ENCODE results near the gene TAF15. TPM values are rescaled to one million over a fixed set of nuclear protein-coding genes. Genes with fewer than 3 reads are reported as not detected.

Gene TAF15
- total and polyA plus RNA-seq, 2 experiments from 2014 or later: 27.2 to 75.2 TPM

- TF ChIP-seq CTCF (IDR thresholded peaks at IDR 0.05; ENCODE audit: low read depth, low read length): no peak
- DNase-seq (ENCODE audit: low read depth in 1 of 2, low spot score in 1 of 2): no peak
- H3K4me3 ChIP-seq: no peak overlapping the region
- no peak overlapping the region for H3K27ac ChIP-seq
- H3K9me3 ChIP-seq (ENCODE audit: low read depth): no peaks in the 10 kb centered on the region
- H3K36me3 ChIP-seq: no peaks in the 10 kb centered on the region
- H3K4me1 ChIP-seq (ENCODE audit: low read depth): peaks cover 7% of the 10 kb centered on the region
- H3K27me3 ChIP-seq: no peaks in the 10 kb centered on the region
Measured at GRCh38 chr17:35893751-35894150, 84.5 kb downstream of the TAF15 start.

- H3K36me3 ChIP-seq: no peaks in the 10 kb centered on the region
- no peak for TF ChIP-seq CTCF (IDR thresholded peaks at IDR 0.05; ENCODE audit: low read depth, low read length)
- H3K4me1 ChIP-seq (ENCODE audit: low read depth): peaks cover 7% of the 10 kb centered on the region
- DNase-seq (ENCODE audit: low read depth in 1 of 2, low spot score in 1 of 2): no peak
- no peak overlapping the region for H3K27ac ChIP-seq
- no peak overlapping the region for H3K4me3 ChIP-seq
- H3K27me3 ChIP-seq: no peaks in the 10 kb centered on the region
- H3K9me3 ChIP-seq (ENCODE audit: low read depth): no peaks in the 10 kb centered on the region
Measured at GRCh38 chr17:35894206-35894605, 84.9 kb downstream of the TAF15 start.

- Histone ChIP-seq H3K9me3 (ENCODE audit: low read depth) (no peaks in the 10 kb centered on the region), H3K27ac (no peak overlapping the region), H3K27me3 (no peaks in the 10 kb centered on the region), H3K36me3 (no peaks in the 10 kb centered on the region), H3K4me3 (no peak overlapping the region), H3K4me1 (ENCODE audit: low read depth) (no peaks in the 10 kb centered on the region)
- peak in 1 of 2 donors; percentile 94 for DNase-seq (ENCODE audit: low read depth in 1 of 2, low spot score in 1 of 2)
- TF ChIP-seq CTCF (IDR thresholded peaks at IDR 0.05; ENCODE audit: low read depth, low read length): no peak
Measured at GRCh38 chr17:35895636-35896587, 86.6 kb downstream of the TAF15 start.

Other genes with a start within 250 kb of the TAF15 start
- gene SLFN14, start 248.7 kb upstream of the TAF15 start, total RNA-seq: 0.07 and 0.21 TPM in 2 replicates
- 0.12 and 0.89 TPM in 2 replicates for gene SLFN14, start 248.7 kb upstream of the TAF15 start, polyA plus RNA-seq
- gene PEX12, start 230.9 kb upstream of the TAF15 start, total RNA-seq: 8.3 and 8.6 TPM in 2 replicates
- gene PEX12, start 230.9 kb upstream of the TAF15 start, polyA plus RNA-seq: 6.1 and 9.7 TPM in 2 replicates
- 83.5 and 90.9 TPM in 2 replicates for gene AP2B1, start 222.2 kb upstream of the TAF15 start, total RNA-seq
- gene AP2B1, start 222.2 kb upstream of the TAF15 start, polyA plus RNA-seq: 54.7 and 89.2 TPM in 2 replicates
- gene RASL10B, start 77.8 kb upstream of the TAF15 start, total RNA-seq: 108 and 116 TPM in 2 replicates
- 71.6 and 94.4 TPM in 2 replicates for gene RASL10B, start 77.8 kb upstream of the TAF15 start, polyA plus RNA-seq
- 0.18 TPM in 1 of 2 replicates, not detected in the other for gene GAS2L2, start 56.2 kb upstream of the TAF15 start, total RNA-seq
- gene GAS2L2, start 56.2 kb upstream of the TAF15 start, polyA plus RNA-seq: 0.11 TPM in 1 of 2 replicates, not detected in the other
- gene C17orf50, start 48.6 kb upstream of the TAF15 start, total RNA-seq: 0.21 and 0.74 TPM in 2 replicates
- gene C17orf50, start 48.6 kb upstream of the TAF15 start, polyA plus RNA-seq: 0.51 and 1.2 TPM in 2 replicates
- 0.39 TPM in 1 of 2 replicates, not detected in the other for gene MMP28, start 13.8 kb upstream of the TAF15 start, total RNA-seq
- gene MMP28, start 13.8 kb upstream of the TAF15 start, polyA plus RNA-seq: 0.84 and 0.94 TPM in 2 replicates
- not detected in 2 replicates for gene HEATR9, start 59.4 kb downstream of the TAF15 start, total RNA-seq
- 0.09 and 0.36 TPM in 2 replicates for gene HEATR9, start 59.4 kb downstream of the TAF15 start, polyA plus RNA-seq
- not detected in 2 replicates for gene CCL5, start 70.9 kb downstream of the TAF15 start, total RNA-seq
- 0.10 TPM in 1 of 2 replicates, not detected in the other for gene CCL5, start 70.9 kb downstream of the TAF15 start, polyA plus RNA-seq
- gene RDM1, start 121.3 kb downstream of the TAF15 start, total RNA-seq: 0.35 and 6.4 TPM in 2 replicates
- gene RDM1, start 121.3 kb downstream of the TAF15 start, polyA plus RNA-seq: 2.6 and 17.8 TPM in 2 replicates
- gene LYZL6, start 134.2 kb downstream of the TAF15 start, total RNA-seq: not detected in 2 replicates
- gene LYZL6, start 134.2 kb downstream of the TAF15 start, polyA plus RNA-seq: not detected in 2 replicates
- gene CCL16, start 172.0 kb downstream of the TAF15 start, total RNA-seq: not detected in 2 replicates
- gene CCL16, start 172.0 kb downstream of the TAF15 start, polyA plus RNA-seq: not detected in 2 replicates
- not detected in 2 replicates for gene CCL14, start 177.2 kb downstream of the TAF15 start, total RNA-seq
- gene CCL14, start 177.2 kb downstream of the TAF15 start, polyA plus RNA-seq: not detected in 2 replicates
- gene CCL15, start 192.1 kb downstream of the TAF15 start, total RNA-seq: not detected in 2 replicates
- gene CCL15, start 192.1 kb downstream of the TAF15 start, polyA plus RNA-seq: not detected in 2 replicates
- not detected in 2 replicates for gene CCL23, start 208.5 kb downstream of the TAF15 start, total RNA-seq
- gene CCL23, start 208.5 kb downstream of the TAF15 start, polyA plus RNA-seq: not detected in 2 replicates